NCI-H2196 (cell line): ENCODE results near the gene VSTM2B.

Experiments
- DNase-seq: peaks from one replicate; lab custom pipeline; 2025; ENCODE audit not compliant: unreplicated experiment; lab: John Stamatoyannopoulos, UW

The VSTM2B gene

DNA sequence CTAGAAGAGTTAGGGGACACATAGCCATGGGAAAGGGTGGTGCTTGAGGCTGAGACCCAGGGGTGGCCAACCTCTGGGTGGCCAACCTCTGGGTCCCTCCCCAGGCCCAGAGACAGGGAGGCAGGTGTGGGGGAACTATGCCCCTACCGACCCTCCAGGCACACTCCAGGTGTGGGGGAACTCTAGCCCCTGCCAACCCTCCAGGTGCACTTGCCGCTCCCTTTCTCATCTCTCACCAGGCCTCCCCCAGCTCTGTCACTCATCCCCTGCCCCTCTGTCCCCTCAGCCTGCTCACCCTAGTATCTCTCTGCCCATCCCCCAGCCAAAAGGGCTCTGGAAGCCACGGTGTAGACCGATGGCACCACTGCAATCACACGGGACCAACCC lies 10.6 kb upstream of the VSTM2B start:
- no peak for DNase-seq

DNA sequence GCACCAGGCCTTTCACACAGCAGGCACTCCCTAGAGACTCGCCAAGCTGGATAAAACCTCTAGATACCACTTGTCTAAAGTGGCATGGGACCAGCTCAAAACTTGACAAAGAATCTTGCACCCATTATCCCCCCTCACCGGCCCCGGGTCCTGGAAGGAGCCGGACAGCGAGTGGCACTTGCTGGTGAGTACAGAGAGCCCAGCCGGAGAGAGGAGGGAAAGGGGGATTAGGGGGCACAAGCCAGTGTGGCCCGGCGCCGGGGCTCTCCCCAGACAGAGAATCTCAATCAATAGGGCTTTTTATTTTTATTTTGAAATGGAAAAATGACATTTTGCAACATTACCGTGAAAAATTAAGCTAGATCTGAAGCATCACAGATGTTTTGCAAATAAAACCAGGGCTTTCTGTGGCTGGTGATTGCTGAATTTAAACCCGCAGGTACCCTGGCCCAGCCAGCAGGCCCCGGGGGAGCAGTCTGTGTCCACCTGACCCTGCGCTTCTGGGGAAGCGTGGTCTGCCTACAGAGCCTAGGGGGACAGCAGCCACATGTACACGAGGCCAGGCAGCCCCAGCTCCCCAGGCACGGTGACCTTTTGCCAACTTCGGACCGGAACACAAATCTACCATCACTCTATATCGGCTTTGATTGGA lies 10.0 kb upstream of the VSTM2B start:
- DNase-seq: no peak

DNA sequence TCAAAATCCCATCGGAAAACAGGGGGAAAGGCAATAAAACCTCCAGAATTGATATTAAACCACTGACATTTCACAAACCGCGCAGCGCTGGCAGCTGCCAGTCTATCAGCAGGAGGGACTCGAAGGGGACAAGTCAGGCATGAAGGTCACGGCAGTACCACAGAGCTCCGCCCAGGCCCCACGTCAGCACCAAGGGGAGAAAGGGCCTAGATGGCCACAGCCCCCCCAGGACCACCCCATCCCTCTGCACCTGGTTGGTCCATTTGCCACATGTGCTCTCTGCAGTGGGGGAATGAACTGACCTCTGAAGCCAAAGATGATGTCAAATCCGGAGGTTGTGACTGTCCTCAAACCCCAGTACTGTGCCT lies 9.5 kb upstream of the VSTM2B start:
- DNase-seq: no peak

DNA sequence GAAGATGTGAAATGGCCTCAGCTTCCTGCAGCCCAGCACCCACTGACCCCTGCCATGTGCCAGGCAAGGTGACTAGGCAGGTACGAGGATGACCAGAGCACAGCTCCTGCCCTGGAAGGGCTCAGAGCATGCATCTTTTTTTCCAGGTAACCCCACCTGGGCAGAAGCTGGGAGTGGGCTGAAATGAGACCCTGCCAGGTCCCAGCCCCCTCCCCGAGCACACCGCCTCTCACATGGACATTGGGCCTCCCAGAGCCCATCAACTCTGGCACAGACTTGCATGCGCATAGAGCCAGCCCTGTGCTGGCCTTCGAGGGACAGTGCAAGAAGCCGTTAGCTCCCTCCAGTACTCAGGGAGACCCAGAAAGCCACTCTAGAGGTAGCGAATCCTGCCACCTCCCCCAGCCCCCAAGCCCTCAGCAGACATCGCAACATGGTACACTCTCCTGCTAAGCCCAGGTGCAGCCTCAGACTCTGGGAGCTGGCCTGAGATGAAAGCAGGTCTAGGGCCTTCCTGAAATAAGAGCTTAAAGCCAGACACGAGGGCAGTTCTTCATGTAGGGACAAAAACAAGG lies 8.9 kb upstream of the VSTM2B start:
- no peak for DNase-seq

DNA sequence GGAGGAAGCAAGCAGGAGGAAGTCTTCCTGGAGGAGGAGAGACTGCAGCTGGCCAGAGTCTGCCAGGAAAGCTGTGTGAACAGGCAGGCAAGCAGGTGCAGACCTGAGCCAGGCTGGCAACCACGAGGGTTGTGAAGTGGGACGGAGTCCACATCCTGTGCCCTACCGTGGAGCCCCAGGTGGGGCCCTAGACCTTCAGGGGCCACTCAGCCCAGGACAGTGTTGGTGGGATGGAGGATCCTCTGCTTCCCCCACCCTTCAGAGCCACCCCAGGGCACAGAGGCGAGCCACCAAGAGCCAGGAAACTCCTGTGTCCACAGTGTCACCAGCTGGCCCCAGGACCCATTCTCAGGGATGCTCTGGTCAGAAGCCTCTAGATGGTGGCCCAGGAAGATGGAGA lies 8.4 kb upstream of the VSTM2B start:
- no peak for DNase-seq

DNA sequence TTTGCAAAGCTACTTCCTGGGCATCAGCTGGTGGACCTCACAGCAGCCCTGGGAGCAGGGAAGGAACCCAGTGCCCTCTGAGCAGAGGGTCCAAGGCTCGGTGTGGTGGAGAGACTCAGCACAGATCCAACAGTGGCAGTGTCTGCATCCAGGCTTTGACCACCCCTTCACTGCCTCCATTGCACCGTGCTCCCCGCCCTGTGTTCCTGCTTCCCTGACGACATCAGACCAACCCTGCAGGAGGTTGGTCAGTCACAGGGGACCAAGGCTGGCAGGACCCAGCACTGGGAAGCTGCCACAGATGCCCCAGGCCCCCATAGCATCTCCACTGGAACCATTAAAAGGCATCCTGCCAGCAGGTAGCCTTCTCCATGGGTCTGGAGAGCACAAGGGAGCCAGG lies 7.8 kb upstream of the VSTM2B start:
- DNase-seq: no peak

DNA sequence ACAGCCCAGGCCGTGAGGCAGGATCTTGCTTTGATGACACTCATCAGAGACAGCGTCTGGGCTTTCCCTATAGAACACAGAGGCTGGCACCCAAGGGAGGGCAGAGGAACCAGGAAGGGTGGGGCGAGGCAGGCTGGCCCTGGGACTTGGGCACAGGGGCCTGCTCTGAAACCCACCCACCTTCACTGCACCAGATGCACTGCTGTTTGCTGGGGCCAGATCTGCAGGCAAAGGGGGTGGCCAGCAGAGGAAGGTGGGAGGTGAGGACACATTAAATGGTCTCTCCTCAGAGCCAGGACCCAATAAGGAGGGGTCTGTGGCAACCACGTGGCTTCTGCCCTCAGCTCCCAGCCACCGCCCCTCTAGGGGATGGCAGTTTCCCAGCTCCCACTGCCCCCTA lies 6.6 kb upstream of the VSTM2B start:
- no peak for DNase-seq

DNA sequence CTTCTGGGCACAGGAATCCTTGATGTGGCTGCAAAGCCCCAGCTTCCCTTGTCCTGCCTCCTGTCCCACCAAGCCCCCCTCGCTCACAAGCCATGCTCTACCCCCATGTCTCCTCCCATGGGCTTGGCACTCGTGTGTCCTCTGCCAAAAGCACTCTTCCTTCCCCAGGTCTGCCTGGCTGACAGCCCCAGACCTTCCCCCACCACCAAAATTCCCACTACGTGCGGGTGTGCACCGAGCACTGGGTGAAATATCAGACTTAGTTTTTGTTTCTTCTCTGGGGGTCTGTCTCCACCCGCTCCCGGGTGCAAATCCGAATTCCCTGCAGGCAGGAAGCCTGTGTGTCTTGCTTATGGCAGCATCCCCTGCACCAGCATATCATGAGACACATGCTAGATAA lies 5.9 kb upstream of the VSTM2B start:
- DNase-seq: no peak

DNA sequence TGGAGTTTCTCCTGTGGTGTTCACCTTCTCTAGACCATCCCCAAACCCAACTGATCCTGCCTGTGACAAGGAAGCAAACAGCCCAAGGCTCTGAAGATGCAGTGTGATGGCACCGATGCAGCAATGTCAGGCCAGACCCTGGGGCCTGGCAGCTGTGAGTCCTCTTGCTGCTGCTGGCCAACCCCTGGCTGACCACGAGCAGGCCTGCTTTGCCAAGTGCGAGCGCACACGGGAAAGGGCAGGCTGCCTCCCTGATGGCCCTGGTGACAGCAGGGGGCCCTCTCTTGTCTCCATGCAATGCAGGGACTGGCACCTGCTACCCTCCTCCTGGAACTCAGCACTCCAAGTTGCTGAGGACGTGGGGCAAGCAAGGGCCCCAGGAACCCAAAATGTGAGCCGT lies 5.4 kb upstream of the VSTM2B start:
- no peak for DNase-seq

DNA sequence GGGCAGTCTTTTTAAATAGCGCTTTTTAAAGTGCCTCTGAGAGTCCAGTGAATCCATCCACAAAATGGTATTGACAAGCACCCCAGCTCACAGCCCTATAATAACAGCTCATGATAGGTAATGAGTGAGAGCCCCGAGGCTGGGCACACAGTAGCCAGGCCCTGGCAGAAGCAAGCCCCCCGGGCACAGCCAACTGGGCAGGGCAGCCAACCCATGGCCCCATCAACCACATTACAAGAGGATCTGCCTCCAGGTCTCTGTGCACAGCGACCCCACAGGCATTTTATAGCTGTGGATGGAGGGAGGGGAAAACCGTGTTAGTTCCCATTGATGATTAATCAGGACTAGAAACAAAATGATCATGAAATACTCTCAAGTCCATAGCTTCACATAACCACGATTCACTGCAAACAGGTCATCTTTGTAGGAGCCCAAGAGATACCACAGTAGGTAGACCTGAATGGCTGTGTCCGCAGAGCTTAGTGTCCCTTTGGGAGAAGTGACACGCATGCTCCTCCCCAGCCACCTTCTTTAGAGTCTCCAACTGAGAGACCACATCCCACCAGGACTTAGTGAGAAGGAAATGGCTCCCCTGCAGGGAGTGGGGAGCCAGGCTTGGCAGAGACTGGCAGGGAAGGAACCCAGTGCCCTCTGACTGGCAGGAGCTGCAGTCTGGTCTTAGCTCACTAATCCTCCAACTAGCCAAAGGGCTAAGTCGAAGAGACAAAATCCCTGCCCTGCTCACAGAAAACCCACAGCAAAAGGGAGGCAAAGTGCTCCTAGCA lies 4.3 kb upstream of the VSTM2B start:
- no peak for DNase-seq

DNA sequence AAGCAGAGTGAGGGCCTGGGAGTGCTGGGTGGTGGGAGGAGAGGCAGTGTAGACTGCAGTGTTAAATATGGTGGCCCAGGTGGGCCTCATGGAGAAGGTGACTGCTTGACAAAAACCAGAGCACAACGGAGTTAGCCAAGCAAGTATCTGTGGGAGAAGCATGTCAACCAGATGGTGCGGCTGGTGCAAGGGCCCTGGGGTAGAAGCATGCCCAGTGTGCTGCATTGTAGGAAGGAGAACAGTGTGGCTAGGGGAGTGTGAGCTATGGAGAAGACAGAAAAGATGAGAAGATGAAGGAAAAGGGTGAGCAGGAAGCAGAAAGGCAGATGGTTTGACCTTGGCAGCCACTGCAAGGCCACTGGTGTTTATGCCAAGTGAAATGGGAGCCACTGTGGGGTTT lies 2.2 kb upstream of the VSTM2B start:
- DNase-seq: no peak

DNA sequence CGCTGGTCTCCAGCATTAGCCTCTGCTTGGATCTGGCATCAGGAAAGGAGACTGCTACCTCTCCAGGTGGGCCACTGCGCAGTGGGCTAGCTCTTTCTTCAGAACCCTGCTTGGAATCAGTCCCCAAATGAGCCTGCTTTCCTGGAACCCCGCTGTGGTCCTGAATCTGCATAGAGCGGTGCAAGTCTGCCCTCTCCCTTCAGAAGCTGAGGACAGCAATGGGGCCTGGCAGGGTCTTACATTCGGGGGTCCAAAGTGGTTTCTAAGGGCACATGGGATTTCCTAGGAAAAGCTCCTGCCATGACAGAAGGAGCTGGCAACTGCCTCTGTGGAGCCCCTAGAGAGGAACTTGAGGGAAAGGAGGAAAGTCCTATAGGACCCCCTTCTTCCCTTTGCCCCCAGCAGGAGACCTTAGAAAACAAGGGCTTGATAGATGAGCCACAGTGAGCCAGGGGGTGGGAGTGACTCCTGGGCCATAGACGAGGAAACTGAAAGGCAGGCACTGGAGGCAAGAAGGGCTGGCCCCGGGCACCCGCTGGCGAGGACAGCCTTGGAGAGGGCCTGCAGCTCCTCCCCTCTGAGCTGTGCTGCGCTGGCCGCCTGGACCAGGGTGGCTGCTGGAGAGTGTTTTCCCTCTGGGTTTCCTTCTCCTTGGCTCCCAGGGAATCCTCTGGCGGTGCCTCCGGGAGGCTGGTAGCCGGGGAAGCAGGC lies 1.4 kb upstream of the VSTM2B start:
- no peak for DNase-seq

DNA sequence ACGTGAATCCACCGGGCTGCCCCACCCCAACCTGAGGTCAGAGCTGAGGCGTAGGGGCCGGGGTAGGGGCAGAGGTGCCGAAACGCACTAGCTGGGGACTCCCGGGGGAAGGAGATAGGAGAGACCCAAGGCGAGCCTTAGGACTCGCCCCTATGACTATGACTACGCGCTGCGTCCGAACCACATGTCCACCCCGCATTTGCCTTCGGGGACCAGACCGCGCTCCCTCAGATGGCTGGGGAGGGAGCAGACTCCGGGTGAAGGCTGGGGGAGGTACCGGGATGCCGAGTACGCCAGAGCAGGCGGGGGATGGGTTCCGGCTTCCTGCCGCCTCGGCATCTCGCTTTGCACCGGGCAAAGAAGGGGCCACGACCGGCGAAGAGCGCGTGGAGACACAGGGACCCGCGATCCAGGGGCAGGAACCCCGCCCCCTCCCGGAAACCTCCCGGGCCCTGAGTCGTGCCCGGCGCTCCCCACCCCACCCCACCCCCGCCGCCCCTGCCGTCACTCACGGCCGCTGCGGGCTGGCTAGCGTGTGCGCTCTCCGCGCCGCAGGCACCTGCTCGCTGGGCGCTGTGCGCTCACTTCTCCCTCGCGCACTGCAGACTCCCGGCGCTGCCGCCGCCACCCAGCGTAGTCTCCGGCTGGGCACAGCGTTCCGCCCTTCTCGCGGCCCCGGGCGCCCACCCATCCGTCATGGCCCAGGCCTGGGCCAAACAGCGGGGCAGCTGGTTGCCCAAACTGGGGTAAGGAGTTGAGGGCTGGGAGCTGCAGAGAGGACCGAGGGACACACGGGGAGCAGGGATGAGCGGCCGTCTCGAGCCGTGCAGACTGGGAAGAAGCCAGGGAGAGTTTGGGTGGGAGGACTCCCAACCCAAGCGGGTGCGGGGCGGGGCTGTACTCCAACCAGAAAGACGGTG lies 622 bp upstream of the VSTM2B start:
- DNase-seq: no peak

DNA sequence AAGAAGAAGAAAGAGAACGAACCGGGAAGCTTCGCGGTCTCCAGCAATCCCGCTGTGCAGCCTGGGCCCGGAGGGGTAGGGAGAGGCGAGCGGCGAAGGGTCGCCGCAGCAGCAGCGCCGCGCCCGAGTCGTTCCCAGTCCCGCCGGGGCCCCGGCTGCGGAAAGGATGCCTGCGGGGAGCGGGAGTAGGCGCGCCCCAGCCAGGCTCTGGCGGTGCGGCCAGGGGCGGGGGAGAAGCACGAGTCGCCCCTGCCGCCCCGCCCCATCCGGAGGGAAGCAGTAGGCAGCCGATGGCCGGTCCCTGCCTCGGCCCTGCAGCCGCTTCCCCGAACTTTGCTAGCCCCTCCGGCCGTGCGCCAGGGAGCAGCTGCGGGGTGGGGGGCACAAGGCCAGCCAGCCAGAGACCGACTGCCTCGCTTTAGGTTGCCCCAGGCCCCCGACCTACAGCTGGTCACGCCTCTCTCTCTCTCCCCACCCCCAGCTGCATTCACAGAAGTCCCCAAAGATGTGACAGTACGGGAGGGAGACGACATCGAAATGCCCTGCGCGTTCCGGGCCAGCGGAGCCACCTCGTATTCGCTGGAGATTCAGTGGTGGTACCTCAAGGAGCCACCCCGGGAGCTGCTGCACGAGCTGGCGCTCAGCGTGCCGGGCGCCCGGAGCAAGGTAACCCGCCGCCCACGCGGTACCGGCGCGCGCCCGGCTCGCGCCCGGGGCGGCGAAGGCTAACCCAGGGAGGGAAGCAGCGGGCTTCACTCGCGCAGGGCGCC lies 1.1 kb downstream of the VSTM2B start:
- DNase-seq: no peak

DNA sequence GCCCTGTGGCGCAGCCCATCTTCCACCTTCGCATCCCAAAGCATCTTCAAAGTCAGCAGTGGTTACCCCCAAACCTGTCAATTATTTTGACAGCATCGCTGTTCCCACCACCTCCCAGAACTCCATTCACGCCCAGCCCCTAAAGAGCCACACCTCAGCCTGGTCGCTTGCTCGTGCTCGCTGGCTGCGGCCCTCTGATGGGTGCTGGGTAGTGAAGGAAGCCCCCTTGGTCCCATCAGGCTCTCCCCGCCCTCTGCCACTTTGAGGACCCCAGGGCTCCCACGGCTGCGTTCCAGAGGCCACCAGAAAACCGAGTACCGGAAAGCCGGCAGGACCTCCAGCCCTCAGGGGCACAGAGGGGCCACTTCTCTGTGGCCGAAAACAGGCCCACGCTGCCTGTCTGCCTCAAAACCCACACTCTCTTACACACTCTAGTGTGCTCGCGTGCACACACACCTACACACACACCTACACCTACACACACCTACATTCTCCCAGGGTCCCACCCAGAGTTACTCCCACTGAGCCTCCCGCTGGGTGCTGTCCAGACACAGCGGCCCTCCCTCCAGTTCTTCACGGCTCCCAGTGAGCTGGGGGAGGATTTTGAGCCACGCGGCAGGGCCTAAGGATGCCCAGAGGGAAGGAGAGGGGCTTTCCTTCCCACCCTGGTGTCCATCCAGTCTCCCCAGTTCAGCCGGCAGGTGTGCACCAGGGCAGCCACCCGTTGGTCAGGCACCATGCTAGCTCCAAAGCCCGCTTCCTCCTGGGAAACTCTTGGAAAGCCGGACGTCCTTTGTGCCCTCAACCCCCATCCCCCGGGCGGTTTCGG lies 1.9 kb downstream of the VSTM2B start:
- DNase-seq: no peak

DNA sequence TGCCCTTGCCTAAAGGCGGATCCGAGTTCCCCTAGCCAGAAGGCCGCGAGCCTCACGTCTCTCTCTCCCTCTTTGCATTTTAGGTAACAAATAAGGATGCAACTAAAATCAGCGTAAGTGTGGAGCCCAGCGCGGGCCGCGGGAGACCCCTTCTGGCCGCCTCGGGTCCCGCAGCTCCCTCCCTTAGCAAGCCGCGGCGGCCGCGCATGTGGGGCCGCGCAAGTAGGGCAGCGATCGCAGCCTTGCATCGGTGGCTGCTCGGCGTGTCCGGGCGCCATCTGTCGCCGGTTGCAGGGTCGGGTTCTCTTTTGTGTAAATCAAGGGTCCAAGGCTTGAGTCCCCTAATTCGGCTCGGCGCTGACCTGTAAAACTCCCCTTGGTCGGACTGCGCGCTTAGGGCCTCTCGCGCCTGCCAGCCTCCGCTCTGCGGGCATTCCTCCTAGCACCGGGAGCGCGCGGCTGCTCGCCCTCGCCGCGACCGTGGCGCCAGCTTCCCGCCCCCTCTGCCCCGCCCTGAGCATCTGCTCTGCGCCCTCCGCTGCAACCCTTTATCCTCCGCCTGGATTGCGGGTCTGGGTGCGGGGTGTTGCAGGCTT lies 2.7 kb downstream of the VSTM2B start:
- no peak for DNase-seq

DNA sequence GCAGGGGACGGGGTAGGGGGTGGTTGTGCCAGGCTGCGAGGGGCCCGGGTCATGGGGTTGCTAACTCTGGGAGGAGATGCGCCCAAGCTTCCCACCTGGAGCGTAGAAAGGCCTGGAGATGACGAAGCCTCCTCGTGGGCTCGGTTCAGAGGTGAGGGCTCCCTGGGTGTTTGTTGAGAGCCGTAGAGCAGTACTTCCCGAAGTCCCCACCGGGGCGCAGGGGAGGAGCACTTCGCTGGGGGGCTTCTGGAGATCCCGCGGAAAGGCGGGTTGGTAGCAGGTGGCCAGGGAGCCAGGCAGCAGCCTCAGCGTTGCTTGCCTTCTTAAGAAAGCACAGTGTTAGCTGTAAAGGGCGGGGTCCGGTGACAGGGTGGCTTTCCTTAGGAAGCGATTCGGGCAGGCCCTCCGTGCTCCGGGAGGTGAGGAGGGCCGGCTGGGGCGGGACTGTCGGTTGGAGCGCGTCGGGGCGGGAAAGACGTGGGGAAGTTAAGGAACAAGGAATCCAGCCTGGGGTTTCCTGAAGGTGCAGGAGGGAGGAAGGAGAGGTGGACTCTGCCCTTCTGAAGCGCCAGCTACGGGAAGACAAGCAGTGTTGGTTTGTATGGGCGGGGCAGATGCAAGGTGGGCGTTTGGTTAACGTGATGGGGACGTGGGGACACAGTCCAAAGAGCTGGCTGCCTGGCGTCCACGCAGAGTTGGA lies 3.3 kb downstream of the VSTM2B start:
- no peak for DNase-seq
